Measurements from ENCODE around the gene PHF2. TPM values are rescaled to one million over a fixed set of nuclear protein-coding genes. Genes with fewer than 3 reads are reported as not detected.

The PHF2 gene
- total RNA-seq, 2 donors from 2014 or later, result 15.0 to 19.8 TPM

DNA sequence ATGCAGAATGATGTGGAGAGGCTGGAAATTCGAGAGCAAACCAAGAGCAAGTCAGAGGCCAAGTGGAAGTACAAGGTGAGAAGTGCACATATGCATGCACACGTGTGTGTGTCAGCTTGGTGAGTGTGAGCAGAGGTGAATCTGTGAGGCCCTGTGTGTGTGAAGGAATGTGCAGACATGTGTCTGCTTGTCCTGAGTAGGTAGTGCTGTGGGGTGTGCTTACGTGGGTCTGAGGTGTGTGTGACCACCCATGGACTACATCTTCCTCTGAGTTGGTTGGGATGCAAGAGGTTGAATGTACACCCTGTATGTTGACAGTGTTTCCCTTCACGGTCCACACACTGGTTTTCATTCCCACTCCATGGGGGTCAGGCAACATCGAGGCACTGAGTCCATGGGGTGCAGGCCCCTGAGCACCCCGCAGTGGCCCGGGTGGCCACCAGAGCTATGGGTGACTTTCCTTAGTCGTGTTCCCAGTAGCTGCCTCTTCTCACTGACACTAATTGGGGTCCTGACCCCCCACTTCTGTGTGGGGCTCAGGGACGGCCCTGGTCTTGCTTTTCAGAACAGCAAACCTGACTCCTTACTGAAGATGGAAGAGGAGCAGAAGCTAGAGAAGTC, 86.7 kb downstream of the PHF2 start:
- H3K4me1 ChIP-seq, result no peaks in the 10 kb centered on the region
- TF ChIP-seq, protein P1, sequence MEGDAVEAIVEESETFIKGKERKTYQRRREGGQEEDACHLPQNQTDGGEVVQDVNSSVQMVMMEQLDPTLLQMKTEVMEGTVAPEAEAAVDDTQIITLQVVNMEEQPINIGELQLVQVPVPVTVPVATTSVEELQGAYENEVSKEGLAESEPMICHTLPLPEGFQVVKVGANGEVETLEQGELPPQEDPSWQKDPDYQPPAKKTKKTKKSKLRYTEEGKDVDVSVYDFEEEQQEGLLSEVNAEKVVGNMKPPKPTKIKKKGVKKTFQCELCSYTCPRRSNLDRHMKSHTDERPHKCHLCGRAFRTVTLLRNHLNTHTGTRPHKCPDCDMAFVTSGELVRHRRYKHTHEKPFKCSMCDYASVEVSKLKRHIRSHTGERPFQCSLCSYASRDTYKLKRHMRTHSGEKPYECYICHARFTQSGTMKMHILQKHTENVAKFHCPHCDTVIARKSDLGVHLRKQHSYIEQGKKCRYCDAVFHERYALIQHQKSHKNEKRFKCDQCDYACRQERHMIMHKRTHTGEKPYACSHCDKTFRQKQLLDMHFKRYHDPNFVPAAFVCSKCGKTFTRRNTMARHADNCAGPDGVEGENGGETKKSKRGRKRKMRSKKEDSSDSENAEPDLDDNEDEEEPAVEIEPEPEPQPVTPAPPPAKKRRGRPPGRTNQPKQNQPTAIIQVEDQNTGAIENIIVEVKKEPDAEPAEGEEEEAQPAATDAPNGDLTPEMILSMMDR (IDR thresholded peaks at IDR 0.05), result no peak
- no peak for TF ChIP-seq POLR2A (IDR thresholded peaks at IDR 0.05)
- H3K36me3 ChIP-seq (replicated peaks in 1 of 2; ENCODE audit: insufficient read depth in 1 of 2, low read depth in 2 of 2), result peaks cover 0 to 8% of the 10 kb centered on the region in 2 donors
- intact Hi-C loops (cut with DNase I), result no loop called here
- DNase-seq (no peak), ATAC-seq (no peak)
- 80% methylated on average over 9 of the region's 9 CpGs for WGBS, 2 donors
- H3K9me3 ChIP-seq, result no peaks in the 10 kb centered on the region
- H3K27me3 ChIP-seq, result no peaks in the 10 kb centered on the region
- no peak overlapping the region for H3K27ac ChIP-seq
- H3K4me3 ChIP-seq, result no peak overlapping the region

GRCh38 chr9:93663877-93664548, 87.6 kb downstream of the PHF2 start:
- TF ChIP-seq, protein P1 (IDR thresholded peaks at IDR 0.05), result no peak
- TF ChIP-seq POLR2A (IDR thresholded peaks at IDR 0.05), result no peak
- H3K4me3 ChIP-seq, result no peak overlapping the region
- H3K36me3 ChIP-seq (replicated peaks in 1 of 2; ENCODE audit: insufficient read depth in 1 of 2, low read depth in 2 of 2), result peaks cover 0 to 6% of the 10 kb centered on the region in 2 donors
- DNase-seq (peak in 1 of 4 donors; percentile 9), ATAC-seq (no peak)
- no peaks in the 10 kb centered on the region for H3K9me3 ChIP-seq
- no peaks in the 10 kb centered on the region for H3K27me3 ChIP-seq
- no peak overlapping the region for H3K27ac ChIP-seq
- no peaks in the 10 kb centered on the region for H3K4me1 ChIP-seq
- intact Hi-C loops (cut with DNase I), result no loop called here
- WGBS, 2 donors, result 91 to 94% methylated on average over 9 to 16 of the region's 16 CpGs

- no peak for ATAC-seq
- H3K27ac ChIP-seq, result no peak overlapping the region
- no peaks in the 10 kb centered on the region for H3K4me1 ChIP-seq
- no peak overlapping the region for H3K4me3 ChIP-seq
- 93 to 95% methylated on average over 12 to 15 of the region's 15 CpGs for WGBS, 2 donors
- H3K36me3 ChIP-seq (replicated peaks in 1 of 2; ENCODE audit: insufficient read depth in 1 of 2, low read depth in 2 of 2), result peaks cover 0 to 6% of the 10 kb centered on the region in 2 donors
- H3K9me3 ChIP-seq, result no peaks in the 10 kb centered on the region
- no peak for TF ChIP-seq POLR2A (IDR thresholded peaks at IDR 0.05)
- TF ChIP-seq, protein P1 (IDR thresholded peaks at IDR 0.05), result no peak
- H3K27me3 ChIP-seq, result no peaks in the 10 kb centered on the region
- DNase-seq, result peak in 1 of 4 donors; percentile 7
- intact Hi-C loops (cut with DNase I), result no loop called here
These were observed 88.3 kb downstream of the PHF2 start for GRCh38 chr9:93664549-93665120.

GRCh38 chr9:93665128-93665636, 88.8 kb downstream of the PHF2 start:
- peaks cover 0 to 6% of the 10 kb centered on the region in 2 donors for H3K36me3 ChIP-seq (replicated peaks in 1 of 2; ENCODE audit: insufficient read depth in 1 of 2, low read depth in 2 of 2)
- intact Hi-C loops (cut with DNase I), result no loop called here

More at GRCh38 chr9:93665128-93665636, 88.8 kb downstream of the PHF2 start:
- Histone ChIP-seq H3K4me3 (no peak overlapping the region), H3K4me1 (no peaks in the 10 kb centered on the region), H3K27me3 (no peaks in the 10 kb centered on the region), H3K9me3 (no peaks in the 10 kb centered on the region), H3K27ac (no peak overlapping the region)
- ATAC-seq (no peak), DNase-seq (peak in 2 of 4 donors; percentile 1 to 6)
- no peak for TF ChIP-seq POLR2A (IDR thresholded peaks at IDR 0.05)
- TF ChIP-seq, protein P1 (IDR thresholded peaks at IDR 0.05), result no peak
- 91 to 92% methylated on average over 7 to 9 of the region's 9 CpGs for WGBS, 2 donors

Data from body of pancreas (tissue), 4 donors.